ENCODE measurements around the gene PC. TPM values are rescaled to one million over a fixed set of nuclear protein-coding genes. Genes with fewer than 3 reads are reported as not detected.
A peak's percentile ranks its signal among the peaks of the same experiment; 100 is the strongest.

Gene PC, protein sequence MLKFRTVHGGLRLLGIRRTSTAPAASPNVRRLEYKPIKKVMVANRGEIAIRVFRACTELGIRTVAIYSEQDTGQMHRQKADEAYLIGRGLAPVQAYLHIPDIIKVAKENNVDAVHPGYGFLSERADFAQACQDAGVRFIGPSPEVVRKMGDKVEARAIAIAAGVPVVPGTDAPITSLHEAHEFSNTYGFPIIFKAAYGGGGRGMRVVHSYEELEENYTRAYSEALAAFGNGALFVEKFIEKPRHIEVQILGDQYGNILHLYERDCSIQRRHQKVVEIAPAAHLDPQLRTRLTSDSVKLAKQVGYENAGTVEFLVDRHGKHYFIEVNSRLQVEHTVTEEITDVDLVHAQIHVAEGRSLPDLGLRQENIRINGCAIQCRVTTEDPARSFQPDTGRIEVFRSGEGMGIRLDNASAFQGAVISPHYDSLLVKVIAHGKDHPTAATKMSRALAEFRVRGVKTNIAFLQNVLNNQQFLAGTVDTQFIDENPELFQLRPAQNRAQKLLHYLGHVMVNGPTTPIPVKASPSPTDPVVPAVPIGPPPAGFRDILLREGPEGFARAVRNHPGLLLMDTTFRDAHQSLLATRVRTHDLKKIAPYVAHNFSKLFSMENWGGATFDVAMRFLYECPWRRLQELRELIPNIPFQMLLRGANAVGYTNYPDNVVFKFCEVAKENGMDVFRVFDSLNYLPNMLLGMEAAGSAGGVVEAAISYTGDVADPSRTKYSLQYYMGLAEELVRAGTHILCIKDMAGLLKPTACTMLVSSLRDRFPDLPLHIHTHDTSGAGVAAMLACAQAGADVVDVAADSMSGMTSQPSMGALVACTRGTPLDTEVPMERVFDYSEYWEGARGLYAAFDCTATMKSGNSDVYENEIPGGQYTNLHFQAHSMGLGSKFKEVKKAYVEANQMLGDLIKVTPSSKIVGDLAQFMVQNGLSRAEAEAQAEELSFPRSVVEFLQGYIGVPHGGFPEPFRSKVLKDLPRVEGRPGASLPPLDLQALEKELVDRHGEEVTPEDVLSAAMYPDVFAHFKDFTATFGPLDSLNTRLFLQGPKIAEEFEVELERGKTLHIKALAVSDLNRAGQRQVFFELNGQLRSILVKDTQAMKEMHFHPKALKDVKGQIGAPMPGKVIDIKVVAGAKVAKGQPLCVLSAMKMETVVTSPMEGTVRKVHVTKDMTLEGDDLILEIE
- total RNA-seq (2014; rRNA removed) = 24.5 and 39.7 TPM in 2 replicates
- percentile 61 among the genes with signal in this experiment for Bru-seq, nascent RNA
- percentile 68 among the genes with signal in this experiment for BruChase-seq, experiment 1, labeled RNA remaining after a 6-hour chase
- BruChase-seq, experiment 2, labeled RNA remaining after a 2-hour chase = percentile 50 among the genes with signal in this experiment
- long read RNA-seq, full-length matches to known transcripts = 9 of 29 reads
- long read RNA-seq, partial matches to known transcripts = 13 of 29 reads
- long read RNA-seq, other reads (novel, unspliced or antisense) = 7 of 29 reads

DNA sequence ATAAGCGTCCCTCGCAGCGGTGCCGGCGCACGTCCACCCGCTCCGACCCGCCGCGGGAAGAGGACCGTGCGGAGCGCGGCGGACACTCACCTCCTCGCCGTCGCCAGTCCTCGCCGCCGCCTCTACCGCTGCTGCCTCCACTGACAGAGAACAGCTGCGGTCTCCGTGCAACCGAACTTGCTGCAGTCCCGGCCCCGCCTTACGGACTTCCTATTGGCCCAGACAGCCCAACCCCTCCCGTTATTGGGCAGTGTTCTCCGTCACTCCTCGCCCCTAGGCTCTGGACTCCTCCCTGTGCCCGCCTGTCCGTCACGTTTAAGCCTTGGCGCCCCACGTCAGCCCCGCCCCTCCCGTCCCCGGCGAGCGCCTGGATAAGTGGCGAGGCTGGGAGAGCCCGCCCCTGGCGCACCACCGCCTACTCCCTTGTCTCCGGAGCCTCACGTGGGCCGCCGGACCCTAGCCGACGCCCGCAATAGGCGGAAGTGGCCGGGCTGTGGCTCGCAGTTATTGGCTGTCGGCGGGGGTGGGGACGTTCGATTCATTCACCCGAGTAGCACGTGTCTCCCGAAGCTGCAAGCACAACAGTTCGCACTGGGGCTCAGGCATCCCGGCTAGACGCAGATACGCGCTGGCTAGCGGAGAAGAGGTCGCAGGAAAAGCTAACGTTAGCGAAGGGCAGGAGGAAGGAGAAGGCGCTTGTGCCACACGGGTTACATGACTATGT is at the start of gene PC:
Gene PC (minus strand): TSS at position 152 of the 724 bp plus-strand sequence. CDS start 86,224 bp downstream, outside the sequence.
- ATAC-seq (peak; percentile 95), DNase-seq (peak; percentile 99)
- H2AFZ ChIP-seq (ENCODE audit: low read length) = peak within 1 kb of the TSS; percentile 82
- H3K4me3 ChIP-seq (ENCODE audit: low read length) = peak within 1 kb of the TSS; percentile 72
- H3K4me1 ChIP-seq (ENCODE audit: insufficient read depth, low read length) = peaks cover 15% of the 10 kb centered on the region
- no peaks in the 10 kb centered on the region for H3K79me2 ChIP-seq (ENCODE audit: low read length)
- H3K9me2 ChIP-seq (replicated peaks; ENCODE audit: low read length) = no peaks in the 10 kb centered on the region
- ChIA-PET CTCF (interaction anchor here (0.5 kb wide), 1 partner anchor 159 kb away, joined by 3 read pairs; no protein-coding TSS in a partner anchor), POLR2A (ENCODE audit: unreplicated experiment) (no interaction called here)
- BruUV-seq (replicated peaks) = no TSS peak
- H3K9me3 ChIP-seq (ENCODE audit: low read length) = no peaks in the 10 kb centered on the region
- H3K9ac ChIP-seq (ENCODE audit: low read length) = peak within 1 kb of the TSS; percentile 42
- peak within 1 kb of the TSS; percentile 8; the same call in 1 of the 2 replicates for H3K27ac ChIP-seq (ENCODE audit: low read length)
- H3K27me3 ChIP-seq (ENCODE audit: low read length) = no peaks in the 10 kb centered on the region
- H3K36me3 ChIP-seq (ENCODE audit: low read depth, low read length) = no peaks in the 10 kb centered on the region
- intact Hi-C loops (cut with micrococcal nuclease) = loop anchor here (1.0 to 5.0 kb wide), 2 partner anchors 24 to 76 kb away; no protein-coding TSS in a partner anchor
- H3K4me2 ChIP-seq (ENCODE audit: low read length) = peak within 1 kb of the TSS; percentile 92
- no peaks in the 10 kb centered on the region for H3F3A ChIP-seq (ENCODE audit: low read length, unreplicated experiment)
- TF ChIP-seq EZH2 (IDR thresholded peaks at IDR 0.05; ENCODE audit: low read length, unreplicated experiment) (no peak), EZH2phosphoT487 (IDR thresholded peaks at IDR 0.05; ENCODE audit: borderline replicate concordance, low read length) (no peak)
- TF ChIP-seq, protein P1, sequence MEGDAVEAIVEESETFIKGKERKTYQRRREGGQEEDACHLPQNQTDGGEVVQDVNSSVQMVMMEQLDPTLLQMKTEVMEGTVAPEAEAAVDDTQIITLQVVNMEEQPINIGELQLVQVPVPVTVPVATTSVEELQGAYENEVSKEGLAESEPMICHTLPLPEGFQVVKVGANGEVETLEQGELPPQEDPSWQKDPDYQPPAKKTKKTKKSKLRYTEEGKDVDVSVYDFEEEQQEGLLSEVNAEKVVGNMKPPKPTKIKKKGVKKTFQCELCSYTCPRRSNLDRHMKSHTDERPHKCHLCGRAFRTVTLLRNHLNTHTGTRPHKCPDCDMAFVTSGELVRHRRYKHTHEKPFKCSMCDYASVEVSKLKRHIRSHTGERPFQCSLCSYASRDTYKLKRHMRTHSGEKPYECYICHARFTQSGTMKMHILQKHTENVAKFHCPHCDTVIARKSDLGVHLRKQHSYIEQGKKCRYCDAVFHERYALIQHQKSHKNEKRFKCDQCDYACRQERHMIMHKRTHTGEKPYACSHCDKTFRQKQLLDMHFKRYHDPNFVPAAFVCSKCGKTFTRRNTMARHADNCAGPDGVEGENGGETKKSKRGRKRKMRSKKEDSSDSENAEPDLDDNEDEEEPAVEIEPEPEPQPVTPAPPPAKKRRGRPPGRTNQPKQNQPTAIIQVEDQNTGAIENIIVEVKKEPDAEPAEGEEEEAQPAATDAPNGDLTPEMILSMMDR (conservative IDR thresholded peaks at IDR 0.05; ENCODE audit: low read depth, low read length) = no peak
- H4K20me1 ChIP-seq (ENCODE audit: low read length) = no peaks in the 10 kb centered on the region

DNA sequence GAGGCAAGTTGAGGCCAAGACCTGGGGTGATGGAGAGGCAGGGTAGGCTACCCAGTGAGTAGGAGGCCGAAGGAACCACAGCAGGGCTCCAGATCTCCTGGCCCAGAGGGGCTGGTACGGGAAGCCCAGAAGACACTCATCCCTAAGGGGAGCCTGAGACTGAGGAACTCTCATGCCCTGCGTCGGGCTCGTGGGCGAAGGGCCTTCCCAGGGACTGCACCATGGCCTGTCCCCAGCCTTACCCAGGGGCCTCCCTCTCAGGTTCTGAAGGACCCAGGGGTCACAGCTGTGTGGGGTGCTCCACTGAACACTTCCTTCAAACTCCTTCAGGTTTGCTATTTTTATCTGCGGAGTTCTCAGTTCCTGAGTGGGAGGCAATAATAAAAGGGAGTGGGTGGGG is 48.9 kb upstream of the PC start:
- ATAC-seq (no peak), DNase-seq (no peak)
- Histone ChIP-seq H3K9me3 (ENCODE audit: low read length) (no peaks in the 10 kb centered on the region), H3K27me3 (ENCODE audit: low read length) (no peaks in the 10 kb centered on the region), H3K4me3 (ENCODE audit: low read length) (no peak overlapping the region), H3K4me2 (ENCODE audit: low read length) (no peak overlapping the region), H3F3A (ENCODE audit: low read length, unreplicated experiment) (no peaks in the 10 kb centered on the region), H3K36me3 (ENCODE audit: low read depth, low read length) (no peaks in the 10 kb centered on the region), H3K27ac (ENCODE audit: low read length) (no peak overlapping the region), H3K9me2 (replicated peaks; ENCODE audit: low read length) (no peaks in the 10 kb centered on the region), H3K4me1 (ENCODE audit: insufficient read depth, low read length) (no peaks in the 10 kb centered on the region), H3K79me2 (ENCODE audit: low read length) (no peaks in the 10 kb centered on the region), H2AFZ (ENCODE audit: low read length) (no peak overlapping the region; the same call in 1 of the 2 replicates), H3K9ac (ENCODE audit: low read length) (no peak overlapping the region), H4K20me1 (ENCODE audit: low read length) (no peaks in the 10 kb centered on the region)
- no TSS peak for BruUV-seq (replicated peaks)
- intact Hi-C loops (cut with micrococcal nuclease) = no loop called here
- ChIA-PET POLR2A (ENCODE audit: unreplicated experiment) (no interaction called here), CTCF (no interaction called here)
- TF ChIP-seq, protein P1 (conservative IDR thresholded peaks at IDR 0.05; ENCODE audit: low read depth, low read length) = no peak
- no peak for TF ChIP-seq EZH2 (IDR thresholded peaks at IDR 0.05; ENCODE audit: low read length, unreplicated experiment)
- TF ChIP-seq EZH2phosphoT487 (IDR thresholded peaks at IDR 0.05; ENCODE audit: borderline replicate concordance, low read length) = no peak

Measured in PC-3 (cell line).